Fibroblast of villous mesenchyme (primary cell): ENCODE results near the gene MASP2. TPM values are rescaled to one million over a fixed set of nuclear protein-coding genes. Genes with fewer than 3 reads are reported as not detected.
"Not testable (repeated sequence)": the region's sequence is repeated elsewhere in the genome, so short reads cannot be mapped to it uniquely, and the experiment has no call there.

Experiments
- DNase-seq: peaks from one replicate; pipeline ENCODE4 v3.0.0-alpha.2; 2010; ENCODE audit warnings: low read depth
- H3K4me3 ChIP-seq: 2 replicates; pipeline ENCODE4 v1.5.1; 2011; ENCODE audit warnings: low read depth, mild to moderate bottlenecking, low read length
- total RNA-seq: library from RNA; depleted of rRNA; stranded (reverse); fragments of >200 nt; gene quantifications from 2 replicates; pipeline ENCODE4 v1.2.3, GENCODE V29; 2012
- TF ChIP-seq, protein P1 (sequence below): IDR thresholded peaks from 2 replicates; pipeline ENCODE4 v1.5.1; 2012; ENCODE audit warnings: low read depth, mild to moderate bottlenecking, low read length; ENCODE audit not compliant: insufficient read depth

The MASP2 gene
- not detected in 2 replicates for total RNA-seq

GRCh38 chr1:11046625-11047365 lies at the start of gene MASP2:
MASP2 (minus strand) TSS chr1:11047239; CDS start chr1:11047207, 32 bp downstream.
- no peak for DNase-seq
- TF ChIP-seq, protein P1, sequence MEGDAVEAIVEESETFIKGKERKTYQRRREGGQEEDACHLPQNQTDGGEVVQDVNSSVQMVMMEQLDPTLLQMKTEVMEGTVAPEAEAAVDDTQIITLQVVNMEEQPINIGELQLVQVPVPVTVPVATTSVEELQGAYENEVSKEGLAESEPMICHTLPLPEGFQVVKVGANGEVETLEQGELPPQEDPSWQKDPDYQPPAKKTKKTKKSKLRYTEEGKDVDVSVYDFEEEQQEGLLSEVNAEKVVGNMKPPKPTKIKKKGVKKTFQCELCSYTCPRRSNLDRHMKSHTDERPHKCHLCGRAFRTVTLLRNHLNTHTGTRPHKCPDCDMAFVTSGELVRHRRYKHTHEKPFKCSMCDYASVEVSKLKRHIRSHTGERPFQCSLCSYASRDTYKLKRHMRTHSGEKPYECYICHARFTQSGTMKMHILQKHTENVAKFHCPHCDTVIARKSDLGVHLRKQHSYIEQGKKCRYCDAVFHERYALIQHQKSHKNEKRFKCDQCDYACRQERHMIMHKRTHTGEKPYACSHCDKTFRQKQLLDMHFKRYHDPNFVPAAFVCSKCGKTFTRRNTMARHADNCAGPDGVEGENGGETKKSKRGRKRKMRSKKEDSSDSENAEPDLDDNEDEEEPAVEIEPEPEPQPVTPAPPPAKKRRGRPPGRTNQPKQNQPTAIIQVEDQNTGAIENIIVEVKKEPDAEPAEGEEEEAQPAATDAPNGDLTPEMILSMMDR = no peak
- no peak within 1 kb of the TSS for H3K4me3 ChIP-seq

DNA sequence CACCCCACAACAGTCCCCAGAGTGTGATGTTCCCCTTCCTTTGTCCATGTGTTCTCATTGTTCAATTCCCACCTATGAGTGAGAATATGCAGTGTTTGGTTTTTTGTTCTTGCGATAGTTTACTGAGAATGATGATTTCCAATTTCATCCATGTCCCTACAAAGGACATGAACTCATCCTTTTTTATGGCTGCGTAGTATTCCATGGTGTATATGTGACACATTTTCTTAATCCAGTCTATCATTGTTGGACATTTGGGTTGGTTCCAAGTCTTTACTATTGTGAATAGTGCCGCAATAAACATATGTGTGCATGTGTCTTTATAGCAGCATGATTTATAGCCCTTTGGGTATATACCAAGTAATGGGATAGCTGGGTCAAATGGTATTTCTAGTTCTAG lies 36.7 kb upstream of the MASP2 start:
- H3K4me3 ChIP-seq, DNase-seq: not testable (repeated sequence)

GRCh38 chr1:11080931-11081330 lies 33.9 kb upstream of the MASP2 start:
- TF ChIP-seq, protein P1 = no peak
- DNase-seq = no peak
- no peak overlapping the region for H3K4me3 ChIP-seq

DNA sequence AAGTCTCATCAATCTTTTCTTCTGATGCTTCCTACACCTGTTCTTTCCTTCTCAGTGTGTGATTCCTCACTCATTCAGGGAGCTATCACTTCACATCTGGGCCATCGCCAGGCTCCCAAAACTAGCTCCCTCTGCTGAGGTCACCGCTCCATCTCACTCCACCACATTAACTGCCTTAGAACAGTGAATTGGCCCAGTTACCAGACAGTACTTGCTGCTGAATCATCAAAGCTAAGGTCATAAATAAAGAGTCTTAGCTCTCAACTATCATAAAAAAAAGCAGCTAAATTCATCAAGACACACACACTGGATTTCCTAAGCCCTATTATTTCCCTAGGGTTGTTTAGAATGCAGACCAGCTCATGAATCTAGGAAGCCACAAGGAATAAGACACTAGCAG lies 31.6 kb upstream of the MASP2 start:
- no peak overlapping the region for H3K4me3 ChIP-seq
- peak; percentile 62 for DNase-seq
- TF ChIP-seq, protein P1 = no peak

GRCh38 chr1:11073398-11073797 lies 26.4 kb upstream of the MASP2 start:
- not testable (repeated sequence) for H3K4me3 ChIP-seq, DNase-seq

DNA sequence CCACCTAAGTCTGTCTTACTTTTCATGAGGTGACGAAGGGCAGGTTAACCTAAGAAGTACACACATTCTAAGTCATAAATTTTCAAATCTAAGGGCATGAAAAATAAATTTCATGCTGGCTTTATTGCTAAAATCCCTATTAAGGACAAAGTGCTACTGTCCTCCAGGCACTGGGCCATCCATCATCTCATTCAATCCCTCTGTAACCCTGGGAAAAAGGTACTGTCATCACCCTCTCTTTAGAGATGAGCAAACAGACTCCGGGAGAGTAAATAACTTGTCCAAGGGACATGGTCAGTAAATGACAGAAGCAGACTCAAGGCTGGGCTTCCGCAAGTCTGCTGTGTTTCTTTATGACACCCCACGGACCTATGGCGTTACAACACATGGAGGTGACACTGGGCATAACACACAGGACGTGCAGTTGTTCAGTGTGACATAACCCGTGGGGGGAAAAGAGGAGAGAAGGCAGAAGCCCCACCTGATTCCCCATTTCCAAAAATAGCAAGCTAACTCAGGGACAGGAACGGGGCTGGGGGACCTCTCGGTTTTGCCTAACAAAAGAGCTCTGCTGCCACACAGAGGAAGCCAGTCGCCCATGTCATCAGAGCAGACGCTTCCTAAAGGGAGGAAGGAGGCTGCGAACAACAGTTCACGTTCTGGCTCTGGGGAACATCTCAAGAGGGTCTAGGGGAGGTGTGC lies 25.3 kb upstream of the MASP2 start:
- no peak overlapping the region for H3K4me3 ChIP-seq
- no peak for DNase-seq
- TF ChIP-seq, protein P1 = no peak

DNA sequence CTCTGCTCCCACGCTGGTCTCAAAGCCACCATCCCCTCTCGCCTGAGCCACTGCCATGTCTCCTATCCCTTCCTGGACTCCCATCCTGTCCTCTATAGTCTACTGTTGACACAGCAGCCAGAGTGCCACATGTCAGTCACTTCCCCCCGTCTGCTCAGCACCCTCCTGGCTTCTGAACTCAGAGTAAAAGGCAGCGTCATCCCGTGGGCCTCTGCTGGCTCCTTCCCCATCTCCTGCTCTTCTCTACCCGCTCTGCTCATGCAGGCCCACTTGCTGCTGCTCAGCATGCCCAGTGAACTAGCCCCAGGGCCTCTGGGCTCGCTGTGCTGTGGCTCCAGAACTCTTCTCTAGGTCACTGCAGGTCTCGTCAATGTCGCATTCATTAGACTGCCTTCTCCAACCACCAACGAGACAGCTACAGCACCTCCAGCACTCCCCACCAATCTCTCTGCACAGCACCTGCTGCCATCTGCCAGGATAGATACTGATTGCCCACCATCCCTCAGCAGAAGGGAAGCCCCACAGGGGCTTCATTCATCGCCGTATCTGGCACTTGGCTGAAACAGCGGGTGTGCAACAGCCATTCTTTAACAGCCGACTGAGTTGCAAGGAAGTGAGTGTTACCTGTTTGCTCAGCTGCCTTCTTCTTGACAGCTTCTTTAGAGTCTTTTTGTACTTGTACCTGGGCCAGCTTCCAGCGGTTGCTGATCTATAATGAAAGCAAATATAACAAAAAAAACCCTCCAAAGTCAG lies 24.6 kb upstream of the MASP2 start:
- DNase-seq = no peak
- TF ChIP-seq, protein P1 = no peak
- H3K4me3 ChIP-seq = no peak overlapping the region
